NCI-H226 (cell line): ENCODE results near the gene WDR12.
"Not testable (repeated sequence)": the region's sequence is repeated elsewhere in the genome, so short reads cannot be mapped to it uniquely, and the experiment has no call there.

ENCODE experiments used
- DNase-seq: peaks from one replicate; pipeline ENCODE4 v3.0.0-alpha.2; 2015

Gene WDR12

GRCh38 chr2:202883987-202884675 is 27.3 kb downstream of the WDR12 start:
- peak; percentile 2 for DNase-seq

DNA sequence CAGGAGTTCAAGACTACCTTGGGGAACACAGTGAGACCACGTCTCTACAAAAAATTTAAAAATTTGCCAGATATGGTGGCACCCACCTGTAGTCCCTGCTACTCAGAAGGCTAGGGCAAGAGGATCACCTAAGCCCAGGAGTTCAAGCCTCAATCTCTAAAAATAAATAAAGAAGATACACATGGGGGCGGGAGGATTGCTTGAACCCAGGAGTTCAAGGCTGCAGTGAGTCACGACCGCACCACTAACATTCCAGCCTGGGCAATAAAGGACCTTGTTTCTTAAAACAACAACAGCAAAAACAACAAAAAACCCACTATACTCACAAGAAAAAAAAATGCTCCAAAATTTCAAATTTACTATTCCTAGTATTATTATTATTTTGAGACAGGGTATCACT is 29.9 kb downstream of the WDR12 start:
- no peak for DNase-seq

- DNase-seq, result no peak
These were observed 33.8 kb downstream of the WDR12 start for GRCh38 chr2:202877699-202878098.

DNA sequence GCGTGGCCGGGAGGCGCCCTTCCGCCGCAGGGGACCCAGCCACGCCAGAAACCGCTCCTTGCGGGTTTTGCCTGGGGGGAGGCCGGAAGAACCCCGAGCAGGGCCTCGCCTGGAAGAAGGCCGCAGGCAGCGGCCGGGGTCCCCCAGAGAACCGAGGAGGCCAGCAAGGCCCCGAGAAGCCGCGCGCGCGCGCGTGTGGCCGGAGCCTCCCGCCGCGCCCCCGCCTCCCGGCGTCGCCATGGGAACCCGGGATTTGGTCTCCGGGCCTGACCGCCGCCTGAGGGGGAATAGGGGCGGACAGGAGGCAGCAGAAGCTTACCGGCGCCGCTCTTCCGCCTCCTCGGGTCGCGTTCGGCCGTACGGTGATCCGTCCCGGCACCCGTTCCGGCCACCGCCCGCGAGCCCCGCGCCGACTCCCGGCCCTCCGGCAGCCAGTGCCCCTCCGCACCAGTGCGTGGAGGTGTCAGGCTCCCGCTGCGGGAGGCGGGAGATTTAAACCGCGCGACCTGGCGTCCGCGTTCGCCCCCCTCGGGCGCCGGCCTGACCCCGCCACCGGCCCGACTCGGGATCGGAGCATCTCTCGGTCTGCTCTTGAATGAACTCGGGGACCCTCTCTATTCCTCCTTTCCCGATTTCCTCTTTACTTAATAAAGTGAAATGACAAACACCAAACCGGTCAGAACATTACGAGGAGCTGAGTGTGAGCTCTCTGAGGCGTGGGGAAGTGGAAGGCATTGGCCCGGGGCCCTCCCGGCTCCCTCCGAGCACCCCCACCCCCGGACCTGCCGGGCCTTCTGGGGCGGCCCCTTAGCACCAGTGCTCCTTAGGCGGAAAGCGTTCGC is 40.0 kb downstream of the WDR12 start, which contains the start of gene ICA1L:
Gene ICA1L, minus strand, starts transcription at position 467 of the 842 bp plus-strand sequence. CDS start 42,757 bp downstream, outside the sequence.
- peak; percentile 19 for DNase-seq

DNA sequence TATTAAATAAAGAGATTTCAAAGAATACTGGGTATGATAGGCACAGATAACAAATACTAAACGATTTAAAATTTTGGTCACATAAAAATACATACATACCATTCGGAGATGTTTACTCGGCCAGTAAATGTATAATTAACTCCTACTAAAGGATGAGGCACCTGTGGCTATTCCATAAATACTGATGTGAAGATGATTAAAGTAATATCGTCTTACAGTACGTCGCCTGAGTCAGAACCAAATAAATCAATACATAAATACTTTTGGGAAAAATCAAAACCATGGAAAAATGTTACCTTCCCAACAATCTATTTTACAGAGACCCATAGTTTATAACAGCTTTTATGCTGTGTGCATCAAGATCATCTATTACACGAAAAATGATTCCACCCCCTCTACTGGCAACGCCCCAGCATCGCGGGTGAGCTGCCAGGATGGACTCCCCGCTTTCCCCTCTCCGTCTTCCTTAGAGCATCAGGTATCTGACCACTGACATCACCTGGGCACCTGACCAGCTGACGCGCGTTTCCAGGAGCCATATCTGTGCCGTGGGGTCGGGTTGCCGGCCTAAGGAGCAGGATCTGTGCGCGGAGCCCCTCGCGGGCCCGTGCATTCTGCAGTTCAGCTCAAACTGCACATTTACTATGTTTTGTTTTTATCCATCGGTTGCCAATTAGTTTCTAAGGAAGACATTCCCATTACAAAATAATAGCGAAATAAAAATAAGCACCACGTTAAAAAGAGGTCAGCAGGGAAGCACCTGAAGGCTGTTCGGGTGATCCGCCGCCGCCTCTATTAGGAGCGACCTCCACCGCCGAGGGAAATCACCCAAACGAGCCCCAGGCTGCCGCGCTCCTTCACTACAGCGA is 40.8 kb downstream of the WDR12 start:
- peak; percentile 17 for DNase-seq

DNA sequence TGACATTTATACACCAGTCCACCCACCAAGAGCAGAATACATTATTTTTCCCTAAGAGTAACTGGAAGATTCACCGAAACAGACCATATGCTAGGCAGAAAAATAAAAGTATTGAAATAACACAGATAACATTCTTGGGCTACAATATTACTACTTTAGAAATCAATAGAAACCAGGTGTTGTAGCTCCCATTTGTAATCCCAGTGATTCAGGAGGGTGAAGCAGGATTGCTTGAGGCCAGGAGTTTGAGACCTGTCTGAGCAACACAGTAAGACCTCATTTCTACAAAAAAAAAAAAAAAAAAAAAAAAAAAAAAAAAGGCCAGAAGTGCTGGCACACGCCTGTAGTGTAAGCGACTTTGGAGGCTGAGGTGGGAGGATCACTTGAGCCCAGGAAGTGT is 49.5 kb downstream of the WDR12 start:
- no peak for DNase-seq

DNA sequence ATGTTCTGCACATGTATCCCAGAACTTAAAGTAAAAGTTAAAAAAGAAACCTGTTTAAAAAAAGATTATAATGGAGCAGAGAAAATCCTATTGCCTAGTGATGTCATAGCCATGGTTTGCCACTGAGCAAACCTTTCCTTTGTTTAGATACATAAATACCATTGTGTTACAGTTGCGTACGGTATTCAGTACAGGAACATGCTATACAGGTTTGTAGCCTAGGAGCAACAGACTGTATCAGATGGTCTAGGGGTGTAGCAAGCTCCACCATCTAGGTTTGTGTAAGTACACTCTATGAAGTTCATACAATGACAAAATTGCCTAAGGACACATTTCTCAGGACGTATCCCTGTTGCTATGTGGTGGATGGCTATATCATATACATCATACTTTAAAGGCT is 52.9 kb downstream of the WDR12 start:
- DNase-seq, result no peak

DNA sequence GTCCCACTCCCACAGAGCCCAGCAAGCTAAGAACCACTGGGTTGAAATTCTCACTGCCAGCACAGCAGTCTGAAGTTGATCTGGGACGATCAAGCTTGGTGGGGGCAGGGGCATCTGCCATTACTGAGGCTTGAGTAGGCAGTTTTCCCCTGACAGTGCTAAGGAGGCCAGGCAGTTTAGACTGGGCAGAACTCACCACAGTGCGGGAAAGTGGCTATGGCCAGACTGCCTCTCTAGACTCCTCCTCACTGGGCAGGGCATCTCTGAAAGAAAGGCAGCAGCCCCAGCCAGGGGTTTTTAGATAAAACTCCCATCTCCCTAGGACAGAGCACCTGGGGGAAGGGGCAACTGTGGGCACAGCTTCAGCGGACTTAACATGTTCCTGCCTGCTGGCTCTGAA is 62.1 kb downstream of the WDR12 start:
- not testable (repeated sequence) for DNase-seq

- no peak for DNase-seq
These were observed 62.7 kb downstream of the WDR12 start for GRCh38 chr2:202848813-202849212.

DNA sequence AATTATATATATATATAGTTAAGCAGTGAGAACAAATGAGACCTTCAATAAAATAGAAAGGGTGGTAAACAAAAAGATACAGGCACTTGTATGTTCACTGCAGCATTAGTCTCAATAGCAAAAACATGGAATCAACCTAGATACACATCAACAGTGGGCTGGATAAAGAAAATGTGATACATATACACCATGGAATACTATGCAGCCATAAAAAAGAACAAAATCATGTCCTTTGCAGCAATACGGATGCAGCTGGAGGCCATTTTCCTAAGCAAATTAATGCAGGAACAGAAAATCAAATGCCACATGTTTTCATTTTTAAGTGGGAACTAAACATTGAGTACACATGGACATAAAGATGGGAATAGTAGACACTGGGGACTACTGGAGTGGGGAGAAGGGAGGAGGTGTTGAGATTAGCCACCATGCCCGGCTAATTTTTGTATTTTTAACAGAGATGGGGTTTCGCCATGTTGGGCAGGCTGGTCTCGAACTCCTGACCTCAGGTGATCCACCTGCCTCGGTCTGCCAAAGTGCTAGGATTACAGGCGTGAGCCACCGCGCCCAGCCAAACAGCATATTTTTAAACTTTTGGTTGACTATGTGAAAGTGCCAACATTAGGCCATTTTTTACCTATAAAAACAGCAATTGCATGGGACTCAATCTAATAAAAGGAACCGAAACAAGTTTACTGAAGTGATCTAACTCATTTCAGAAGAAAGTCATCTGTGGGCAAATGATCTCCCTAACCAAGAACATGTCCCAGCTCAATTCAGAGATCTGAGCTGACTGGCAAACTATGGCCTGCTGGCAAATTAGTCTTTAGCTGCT is 63.6 kb downstream of the WDR12 start:
- no peak for DNase-seq

GRCh38 chr2:202844656-202845055 is 66.8 kb downstream of the WDR12 start:
- DNase-seq, result no peak

DNA sequence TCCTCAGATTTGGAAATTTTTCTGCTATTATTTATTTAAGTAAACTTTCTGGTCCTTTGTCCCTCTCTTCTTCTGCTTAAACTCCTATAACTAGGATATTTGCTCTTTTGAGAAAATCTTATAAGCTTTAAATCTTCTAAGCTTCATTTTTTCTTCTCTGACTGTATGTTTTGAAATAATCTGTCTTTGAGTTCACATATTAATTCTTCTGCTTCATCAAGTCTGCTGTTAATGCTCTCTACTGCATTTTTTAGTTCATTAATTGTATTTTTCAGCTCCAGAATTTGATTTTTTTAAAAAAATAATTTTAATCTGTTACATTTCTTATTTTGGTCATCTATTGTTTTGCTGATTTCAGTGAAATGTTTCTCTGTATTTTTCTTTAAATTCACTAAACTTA is 68.8 kb downstream of the WDR12 start:
- no peak for DNase-seq

- DNase-seq, result no peak
These were observed 70.2 kb downstream of the WDR12 start for GRCh38 chr2:202841090-202841867.

DNA sequence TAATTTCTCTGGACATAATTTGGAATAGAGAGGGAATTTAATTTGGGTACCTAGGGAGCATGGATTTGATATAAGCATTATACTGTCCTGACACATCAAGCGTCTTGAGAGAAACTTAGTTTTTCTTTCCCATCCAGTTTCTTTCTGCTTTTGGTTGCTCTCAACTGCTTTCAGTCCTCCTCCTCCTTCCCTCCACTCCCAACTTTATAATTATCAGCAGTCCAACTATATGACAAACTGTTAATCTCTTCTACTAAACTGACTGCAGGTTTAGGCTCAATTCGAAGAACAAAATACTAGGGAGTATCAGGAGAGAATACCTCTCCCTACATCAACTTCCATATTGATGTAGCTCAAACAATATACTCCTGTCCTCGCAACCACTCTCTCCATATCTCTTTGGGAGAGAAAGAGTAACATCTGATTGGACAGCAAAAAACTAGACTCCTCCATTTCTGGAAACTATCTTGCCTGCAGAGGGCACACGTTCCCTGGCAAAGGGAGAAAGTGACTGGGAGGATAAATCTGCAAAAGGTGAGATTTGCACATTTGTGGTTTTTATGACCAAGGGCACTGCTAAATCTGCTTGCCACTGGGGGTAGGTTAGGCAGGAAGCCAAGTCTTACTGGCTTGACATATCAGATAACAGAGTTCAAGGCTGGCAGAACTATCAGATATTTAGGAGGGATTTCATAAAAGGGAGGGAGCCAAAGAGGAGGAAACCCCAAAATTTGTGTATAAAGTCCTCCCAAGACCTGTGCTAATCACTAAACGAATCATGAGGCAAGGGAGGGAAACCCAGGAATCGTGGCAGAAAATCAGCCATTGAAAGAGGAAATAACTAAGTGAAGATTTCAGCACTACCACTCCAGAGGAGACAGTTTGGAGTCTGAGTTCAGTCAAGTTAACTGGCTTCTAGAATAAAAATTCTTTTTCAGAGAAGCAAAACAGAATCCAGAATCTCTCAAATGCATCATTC is 79.9 kb downstream of the WDR12 start:
- peak; percentile 37 for DNase-seq

GRCh38 chr2:202824901-202825300 is 86.6 kb downstream of the WDR12 start:
- DNase-seq, result peak; percentile 20
